K562 (cell line): ENCODE measurements around the gene ANAPC2. TPM values are rescaled to one million over a fixed set of nuclear protein-coding genes. Genes with fewer than 3 reads are reported as not detected.

Source experiments
- CBX3 ChIP-seq, 2 experiments: IDR thresholded peaks; 1 replicate in 1 of 2; 2 replicates in 1 of 2; pipeline ENCODE4 v1.6.1; 2012; ENCODE audit warnings: inconsistent platforms in 2 of 2, low read length in 2 of 2, borderline replicate concordance in 1 of 2, control low read depth in 1 of 2
- CREM ChIP-seq: IDR thresholded peaks from 2 replicates; pipeline ENCODE4 v1.6.1; 2014; ENCODE audit warnings: antibody characterized with exemption, low read depth
- EP300 ChIP-seq: IDR thresholded peaks from 2 replicates; pipeline ENCODE4 v1.6.1; 2012; ENCODE audit warnings: low read length, improper control_type of control experiment
- ETS1 ChIP-seq: conservative IDR thresholded peaks from 2 replicates; pipeline ENCODE4 v1.6.1; 2011; ENCODE audit warnings: low read depth, mild to moderate bottlenecking, low read length; ENCODE audit not compliant: control insufficient read depth
- FOXP1 ChIP-seq: sonication (generic); formaldehyde crosslinking; IDR thresholded peaks from 2 replicates; pipeline ENCODE4 v1.8.0; 2022; ENCODE audit warnings: mild to moderate bottlenecking, missing genetic modification reagents
- GABPB1 ChIP-seq: sonication (generic); formaldehyde crosslinking; IDR thresholded peaks from 2 replicates; pipeline ENCODE4 v1.8.0; 2022; ENCODE audit warnings: mild to moderate bottlenecking, missing genetic modification reagents
- HDAC2 ChIP-seq: fragments of 450-650 bp; IDR thresholded peaks from 2 replicates; pipeline ENCODE4 v1.6.1; 2016; ENCODE audit warnings: mild to moderate bottlenecking
- JUNB ChIP-seq: fragments of 450-650 bp; formaldehyde crosslinking; conservative IDR thresholded peaks from 2 replicates; pipeline ENCODE4 v1.4.0; 2020; ENCODE audit warnings: mild to moderate bottlenecking
- KLF1 ChIP-seq: fragments of 450-650 bp; IDR thresholded peaks from 2 replicates; pipeline ENCODE4 v1.6.1; 2016; ENCODE audit warnings: missing genetic modification characterization, missing compliant biosample characterization
- MTA1 ChIP-seq: fragments of 450-650 bp; IDR thresholded peaks from 2 replicates; pipeline ENCODE4 v1.6.1; 2017; ENCODE audit warnings: borderline replicate concordance
- NR4A1 ChIP-seq, 2 experiments: fragments of 250-450 bp in 1 of 2; fragments of 450-650 bp in 1 of 2; sonication (Bioruptor Pico) in 1 of 2; IDR thresholded peaks; 2 replicates each; pipeline versions ENCODE4 v1.4.0 to v1.6.1; 2016 to 2020; ENCODE audit warnings: mild to moderate bottlenecking in 2 of 2, missing compliant biosample characterization in 1 of 2, missing genetic modification characterization in 1 of 2, moderate library complexity in 1 of 2
- SMARCA4 ChIP-seq: fragments of 450-650 bp; IDR thresholded peaks from 2 replicates; pipeline ENCODE4 v1.6.1; 2016
- SMARCE1 ChIP-seq: fragments of 450-650 bp; IDR thresholded peaks from 2 replicates; pipeline ENCODE4 v1.7.1; 2016; ENCODE audit warnings: mild to moderate bottlenecking
- SMC3 ChIP-seq: conservative IDR thresholded peaks from 2 replicates; pipeline ENCODE4 v1.6.1; 2011; ENCODE audit warnings: low read depth, low read length, improper control_type of control experiment; ENCODE audit not compliant: insufficient read depth
- SNAPC5 ChIP-seq: fragments of 250-450 bp; sonication (Bioruptor Pico); IDR thresholded peaks from 2 replicates; pipeline ENCODE4 v1.8.0; 2021; ENCODE audit warnings: moderate library complexity, mild to moderate bottlenecking, inconsistent platforms
- SOX6 ChIP-seq: fragments of 450-650 bp; IDR thresholded peaks from 2 replicates; pipeline ENCODE4 v1.6.1; 2014; ENCODE audit warnings: mild to moderate bottlenecking
- STAG1 ChIP-seq: sonication (generic); formaldehyde crosslinking; IDR thresholded peaks from 2 replicates; pipeline ENCODE4 v1.5.0; 2020; ENCODE audit warnings: missing genetic modification reagents, borderline replicate concordance
- ZBTB49 ChIP-seq: sonication (generic); formaldehyde crosslinking; IDR thresholded peaks from 2 replicates; pipeline ENCODE4 v1.8.0; 2022; ENCODE audit warnings: missing genetic modification reagents, mild to moderate bottlenecking, borderline replicate concordance
- ZNF239 ChIP-seq: fragments of 250-450 bp; sonication (Bioruptor Pico); IDR thresholded peaks from 2 replicates; pipeline ENCODE4 v1.4.0; 2020; ENCODE audit warnings: mild to moderate bottlenecking
- polyA plus RNA-seq, 8 experiments: library from polyadenylated mRNA; depleted of rRNA in 4 of 8; stranded (reverse) in 5 of 8; unstranded in 3 of 8; fragments of >200 nt; fragmentation: Nextera tagmentation in 2 of 8; fragmentation: Illumina TruSeq in 1 of 8; extraction: Ambion mirVana in 2 of 8; extraction: Trizol in 1 of 8; gene quantifications; 2 replicates each; pipeline versions ENCODE4 v1.2.1 to v1.2.3, GENCODE V29; 2011 to 2014; ENCODE audit warnings: inconsistent platforms in 1 of 8, missing spikeins in 1 of 8
- total RNA-seq, 7 experiments: library from RNA; depleted of rRNA in 6 of 7; stranded (reverse); fragments of >200 nt in 6 of 7; fragmentation: Illumina TruSeq in 2 of 7; extraction: Trizol in 2 of 7; gene quantifications; 2 replicates each; pipeline versions ENCODE4 v1.2.1 to v1.2.3, GENCODE V29; 2011 to 2021; ENCODE audit warnings: low replicate concordance in 1 of 7
- TF ChIP-seq, protein P1 (sequence below): fragments of 200-800 bp; sonication (Bioruptor generic); IDR thresholded peaks from 2 replicates; pipeline ENCODE4 v1.6.1; 2016; ENCODE audit warnings: missing genetic modification characterization, missing compliant biosample characterization

Gene ANAPC2
- total and polyA plus RNA-seq, 9 of the 15 experiments (the other 6 are each of a cell fraction or from before 2014, with no cell fraction given) = 0.11 to 56.5 (median 17.1) TPM; not detected in 1

DNA sequence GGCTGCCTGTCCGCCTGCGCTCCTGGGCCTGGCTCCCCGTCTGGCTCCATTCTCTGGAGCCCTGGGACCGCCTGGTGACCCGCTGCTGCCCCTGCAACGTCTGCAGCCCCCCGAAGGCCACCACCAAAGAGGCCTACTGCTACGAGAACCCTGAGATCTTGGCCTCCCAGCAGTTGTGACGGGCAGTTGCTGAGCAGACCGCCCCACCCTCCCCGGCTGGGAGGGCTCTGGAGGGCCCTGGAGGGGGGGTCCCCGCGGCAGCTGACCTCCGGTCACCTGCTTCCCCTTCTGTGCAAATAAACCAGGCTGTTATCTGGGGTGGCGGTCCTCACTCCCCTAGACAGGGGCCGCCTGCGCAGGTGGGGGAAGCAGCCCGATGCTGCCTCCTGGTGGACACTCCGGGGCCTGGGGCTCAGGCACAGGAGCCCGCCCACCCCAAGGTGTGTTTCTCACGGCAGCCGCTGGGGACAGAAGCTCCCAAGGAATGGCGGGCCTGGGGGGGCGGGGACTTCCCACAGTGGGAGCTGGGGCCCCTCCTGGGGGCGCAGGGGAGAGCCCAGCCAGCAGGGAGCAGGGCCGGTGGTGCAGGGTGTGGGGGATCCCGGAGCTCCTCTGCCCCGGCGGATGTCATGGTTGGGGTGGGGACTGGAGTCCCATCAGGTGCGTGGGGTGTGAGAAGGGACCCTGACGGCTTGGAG, 48.0 kb upstream of the ANAPC2 start (continued):
- TF ChIP-seq ETS1 = peak; percentile 60
- peak; percentile 94 for TF ChIP-seq STAG1 (CRISPR knock-in tag)
- peak; percentile 64 for TF ChIP-seq EP300
- TF ChIP-seq SMARCE1 = 0 out of 2 replicates have a peak, but pooled peaks have one; percentile 59
- TF ChIP-seq SOX6 = peak; percentile 81
- TF ChIP-seq GABPB1 (CRISPR knock-in tag) = peak; percentile 86
- TF ChIP-seq MTA1 = 0 out of 2 replicates have a peak, but pooled peaks have one; percentile 20
- 0 out of 2 replicates have a peak, but pooled peaks have one; percentile 72 for TF ChIP-seq HDAC2
- TF ChIP-seq CBX3 (IDR thresholded peaks at IDR 0.05; ENCODE audit: borderline replicate concordance in 1 of 2, low read length in 2 of 2) = peak in 1 of 2 experiments; percentile 47; a peak in 1 of 3 replicates
- TF ChIP-seq JUNB (CRISPR knock-in tag) = 0 out of 2 replicates have a peak, but pooled peaks have one; percentile 18
- TF ChIP-seq ZNF239 (CRISPR knock-in tag) = no peak
- no peak for TF ChIP-seq ZBTB49 (CRISPR knock-in tag)
- TF ChIP-seq NR4A1 (CRISPR knock-in tag; IDR thresholded peaks at IDR 0.05) = no peak
- peak; percentile 74; the same call in 1 of the 2 replicates for TF ChIP-seq NR4A1 (tag; IDR thresholded peaks at IDR 0.05)
- peak; percentile 88; the same call in 1 of the 2 replicates for TF ChIP-seq FOXP1 (CRISPR knock-in tag)
- TF ChIP-seq SNAPC5 (CRISPR knock-in tag) = no peak
- peak; percentile 44; the same call in 1 of the 2 replicates for TF ChIP-seq KLF1
- TF ChIP-seq, protein P1, sequence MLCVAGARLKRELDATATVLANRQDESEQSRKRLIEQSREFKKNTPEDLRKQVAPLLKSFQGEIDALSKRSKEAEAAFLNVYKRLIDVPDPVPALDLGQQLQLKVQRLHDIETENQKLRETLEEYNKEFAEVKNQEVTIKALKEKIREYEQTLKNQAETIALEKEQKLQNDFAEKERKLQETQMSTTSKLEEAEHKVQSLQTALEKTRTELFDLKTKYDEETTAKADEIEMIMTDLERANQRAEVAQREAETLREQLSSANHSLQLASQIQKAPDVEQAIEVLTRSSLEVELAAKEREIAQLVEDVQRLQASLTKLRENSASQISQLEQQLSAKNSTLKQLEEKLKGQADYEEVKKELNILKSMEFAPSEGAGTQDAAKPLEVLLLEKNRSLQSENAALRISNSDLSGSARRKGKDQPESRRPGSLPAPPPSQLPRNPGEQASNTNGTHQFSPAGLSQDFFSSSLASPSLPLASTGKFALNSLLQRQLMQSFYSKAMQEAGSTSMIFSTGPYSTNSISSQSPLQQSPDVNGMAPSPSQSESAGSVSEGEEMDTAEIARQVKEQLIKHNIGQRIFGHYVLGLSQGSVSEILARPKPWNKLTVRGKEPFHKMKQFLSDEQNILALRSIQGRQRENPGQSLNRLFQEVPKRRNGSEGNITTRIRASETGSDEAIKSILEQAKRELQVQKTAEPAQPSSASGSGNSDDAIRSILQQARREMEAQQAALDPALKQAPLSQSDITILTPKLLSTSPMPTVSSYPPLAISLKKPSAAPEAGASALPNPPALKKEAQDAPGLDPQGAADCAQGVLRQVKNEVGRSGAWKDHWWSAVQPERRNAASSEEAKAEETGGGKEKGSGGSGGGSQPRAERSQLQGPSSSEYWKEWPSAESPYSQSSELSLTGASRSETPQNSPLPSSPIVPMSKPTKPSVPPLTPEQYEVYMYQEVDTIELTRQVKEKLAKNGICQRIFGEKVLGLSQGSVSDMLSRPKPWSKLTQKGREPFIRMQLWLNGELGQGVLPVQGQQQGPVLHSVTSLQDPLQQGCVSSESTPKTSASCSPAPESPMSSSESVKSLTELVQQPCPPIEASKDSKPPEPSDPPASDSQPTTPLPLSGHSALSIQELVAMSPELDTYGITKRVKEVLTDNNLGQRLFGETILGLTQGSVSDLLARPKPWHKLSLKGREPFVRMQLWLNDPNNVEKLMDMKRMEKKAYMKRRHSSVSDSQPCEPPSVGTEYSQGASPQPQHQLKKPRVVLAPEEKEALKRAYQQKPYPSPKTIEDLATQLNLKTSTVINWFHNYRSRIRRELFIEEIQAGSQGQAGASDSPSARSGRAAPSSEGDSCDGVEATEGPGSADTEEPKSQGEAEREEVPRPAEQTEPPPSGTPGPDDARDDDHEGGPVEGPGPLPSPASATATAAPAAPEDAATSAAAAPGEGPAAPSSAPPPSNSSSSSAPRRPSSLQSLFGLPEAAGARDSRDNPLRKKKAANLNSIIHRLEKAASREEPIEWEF (CRISPR knock-in tag) = no peak
- peak; percentile 97 for TF ChIP-seq SMC3
- peak; percentile 48 for TF ChIP-seq SMARCA4
- peak; percentile 61; the same call in 1 of the 2 replicates for TF ChIP-seq CREM
